GM19239 (cell line): ENCODE data around the gene CRNKL1.

Experiments used
- DNase-seq: peaks from one replicate; pipeline ENCODE4 v3.0.0; 2011; ENCODE audit warnings: low spot score; ENCODE audit not compliant: insufficient read length
- FAIRE-seq: peaks from 2 replicates; lab custom pipeline; 2011; peaks lifted over from hg19 to GRCh38; lab: Jason Lieb, UNC

Gene CRNKL1

DNA sequence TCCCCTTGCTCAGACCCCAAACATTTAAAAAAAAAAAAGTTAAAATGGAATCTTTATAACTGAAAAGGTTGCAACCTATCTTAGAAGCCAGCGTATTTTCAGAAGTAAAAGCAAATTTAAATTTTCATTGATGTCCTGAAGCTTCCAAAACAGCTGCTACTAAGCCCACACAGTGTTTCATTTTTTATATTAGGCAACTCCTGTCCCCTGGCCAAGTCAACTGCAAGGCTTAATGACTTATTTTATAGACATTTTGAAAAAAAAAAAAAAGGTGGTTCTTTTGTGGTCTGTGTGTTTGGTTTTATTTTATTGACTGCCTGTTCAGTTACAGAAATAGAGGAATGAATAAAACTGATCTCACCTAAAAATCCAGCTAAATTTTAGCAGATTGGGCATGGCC lies 13.1 kb upstream of the CRNKL1 start:
- DNase-seq = no peak
- FAIRE-seq = no peak

- FAIRE-seq (no peak), DNase-seq (no peak)
Measured at GRCh38 chr20:20063941-20064702, 11.9 kb upstream of the CRNKL1 start.

DNA sequence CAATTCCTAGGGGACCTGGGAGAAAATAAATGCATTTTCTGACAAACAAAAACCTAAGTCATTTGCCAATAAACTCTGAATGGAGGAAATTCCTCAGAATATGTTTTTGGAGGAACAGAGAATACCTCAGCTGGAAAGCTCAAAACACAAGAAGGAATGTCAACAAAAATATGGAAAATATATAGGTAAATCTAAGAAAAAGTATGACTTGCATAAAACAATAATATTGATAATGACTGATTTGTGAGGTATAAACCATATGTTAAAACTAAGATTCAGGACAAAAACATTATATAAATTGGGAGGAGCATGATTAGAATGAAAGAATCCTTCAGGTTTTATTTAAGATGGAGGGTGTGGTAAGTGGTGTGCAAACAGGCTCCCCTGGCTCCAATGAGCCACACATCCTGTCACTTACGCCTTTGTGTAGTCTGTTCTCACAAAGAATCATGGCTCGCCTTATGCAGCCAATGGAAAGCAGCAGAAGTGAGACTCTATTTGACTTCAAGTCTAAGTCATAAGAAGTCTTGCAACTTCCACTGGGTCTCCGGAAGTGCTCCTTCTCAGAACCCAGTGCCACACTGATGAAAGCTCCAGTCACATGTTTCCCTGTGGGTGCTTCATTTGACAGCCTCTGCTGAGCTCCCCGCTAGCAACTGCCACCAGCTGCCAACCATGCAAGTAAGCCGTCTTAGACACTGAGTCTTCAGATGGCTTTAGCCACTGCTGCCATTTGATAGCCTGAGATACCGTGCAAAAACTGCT lies 8.2 kb upstream of the CRNKL1 start:
- no peak for DNase-seq
- no peak for FAIRE-seq

DNA sequence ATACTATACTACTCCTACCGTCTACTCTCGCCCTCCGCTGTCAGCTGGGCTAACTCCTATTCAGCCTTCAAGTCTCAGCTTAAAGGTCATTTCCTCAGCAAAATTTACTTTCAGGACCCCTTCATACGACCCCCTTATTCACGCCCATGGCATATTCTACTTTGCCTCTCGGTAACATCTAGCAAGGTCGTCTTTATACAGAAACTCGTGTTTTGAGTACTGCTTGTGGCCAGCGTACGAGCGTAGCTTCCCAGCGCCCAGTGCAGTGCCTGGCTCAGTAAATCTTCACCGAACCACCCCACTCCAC lies 546 bp downstream of the CRNKL1 start:
- DNase-seq = no peak
- no peak for FAIRE-seq

DNA sequence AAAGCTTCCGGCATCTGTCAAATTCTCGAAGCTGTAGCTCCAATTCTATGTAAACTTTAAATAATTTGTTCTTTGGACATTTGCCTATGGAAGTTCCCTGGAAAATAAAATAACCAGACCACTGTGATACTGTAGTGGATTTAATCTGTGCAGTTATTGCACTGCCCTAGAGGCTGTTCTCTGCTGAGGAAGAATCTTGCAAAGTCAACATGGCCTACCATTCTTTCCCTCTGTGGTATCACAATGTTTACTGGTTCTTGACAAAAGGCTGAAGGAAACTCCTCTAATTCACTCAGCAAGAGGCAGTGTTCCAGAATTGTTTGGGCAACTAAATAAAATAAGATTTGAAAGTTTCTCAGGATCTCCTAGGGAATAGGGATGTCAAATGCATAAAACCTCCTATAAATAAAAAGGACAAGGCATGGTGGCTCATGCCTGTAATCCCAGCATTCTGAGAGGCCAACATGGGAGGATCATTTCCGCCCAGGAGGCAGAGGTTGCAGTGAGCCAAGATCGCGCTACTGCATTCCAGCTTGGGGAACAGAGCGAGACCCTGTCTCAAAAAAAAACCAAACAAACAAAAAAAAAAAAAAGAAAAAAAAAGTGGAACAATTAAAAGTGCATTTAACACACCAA lies 12.4 kb downstream of the CRNKL1 start:
- FAIRE-seq (no peak), DNase-seq (no peak)

- no peak for FAIRE-seq
- DNase-seq = no peak
Measured at GRCh38 chr20:20038586-20038985, 13.7 kb downstream of the CRNKL1 start.

DNA sequence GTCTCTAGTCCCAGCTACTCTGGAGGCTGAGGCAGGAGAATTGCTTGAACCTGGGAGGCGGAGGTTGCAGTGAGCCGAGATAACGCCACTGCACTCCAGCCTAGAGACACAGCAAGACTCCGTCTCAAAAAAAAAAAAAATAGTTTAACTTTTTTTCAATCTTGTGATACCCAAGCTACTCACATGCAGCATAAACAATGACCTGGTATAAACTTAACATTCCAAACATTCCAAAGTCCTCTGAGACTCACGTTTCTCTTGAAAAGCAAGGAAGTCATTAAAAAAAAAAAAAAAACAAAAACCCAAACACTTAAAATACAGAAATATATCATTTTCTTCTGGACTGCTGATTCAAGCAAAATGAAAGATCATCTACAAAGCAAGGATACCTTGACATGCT lies 14.3 kb downstream of the CRNKL1 start:
- FAIRE-seq = no peak
- DNase-seq = no peak

GRCh38 chr20:20036756-20037155 lies 15.5 kb downstream of the CRNKL1 start:
- DNase-seq (no peak), FAIRE-seq (no peak)

GRCh38 chr20:20034486-20034885 lies 17.8 kb downstream of the CRNKL1 start:
- DNase-seq = no peak
- FAIRE-seq = no peak

DNA sequence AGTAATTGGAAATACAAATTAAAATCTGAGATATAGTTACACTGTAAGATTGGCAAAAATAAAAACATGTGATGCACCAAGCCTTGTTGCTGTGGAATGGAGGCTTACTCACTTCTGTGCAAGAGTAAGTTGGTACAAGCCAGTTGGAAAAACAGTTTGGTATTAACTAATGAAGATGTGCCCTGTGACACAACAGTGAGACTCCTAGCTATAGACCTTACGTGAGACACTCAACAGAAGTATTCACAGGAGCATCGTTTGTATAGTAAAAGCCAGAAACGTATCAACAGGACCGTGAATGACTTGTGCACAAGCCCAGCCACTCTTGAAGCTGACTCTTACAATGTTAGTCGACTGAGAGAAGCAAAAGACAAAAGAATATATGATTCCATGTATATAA lies 20.5 kb downstream of the CRNKL1 start:
- no peak for DNase-seq
- FAIRE-seq = no peak

GRCh38 chr20:20027284-20027683 lies 25.0 kb downstream of the CRNKL1 start:
- DNase-seq = no peak

DNA sequence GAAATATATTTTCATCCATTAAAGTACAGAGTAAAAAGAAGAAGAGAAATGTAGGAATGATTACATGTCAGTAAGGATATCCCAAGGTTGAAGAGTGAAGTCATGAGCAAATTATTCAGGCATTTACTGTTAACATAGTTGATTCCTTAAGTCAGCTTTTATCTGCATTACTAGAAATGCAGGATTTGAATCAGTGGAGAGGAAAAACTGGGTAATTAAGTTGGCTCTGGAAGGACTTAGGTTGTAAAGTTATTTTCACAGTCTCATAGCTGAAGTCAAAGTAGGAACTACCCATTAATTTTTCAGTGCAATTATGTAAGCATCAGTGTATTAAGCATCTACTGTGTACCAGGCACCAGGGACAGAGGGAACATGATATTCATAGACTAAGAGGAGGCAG lies 27.3 kb downstream of the CRNKL1 start:
- DNase-seq = no peak
- FAIRE-seq = no peak

More at GRCh38 chr20:20027284-20027683, 25.0 kb downstream of the CRNKL1 start:
- FAIRE-seq = no peak

DNA sequence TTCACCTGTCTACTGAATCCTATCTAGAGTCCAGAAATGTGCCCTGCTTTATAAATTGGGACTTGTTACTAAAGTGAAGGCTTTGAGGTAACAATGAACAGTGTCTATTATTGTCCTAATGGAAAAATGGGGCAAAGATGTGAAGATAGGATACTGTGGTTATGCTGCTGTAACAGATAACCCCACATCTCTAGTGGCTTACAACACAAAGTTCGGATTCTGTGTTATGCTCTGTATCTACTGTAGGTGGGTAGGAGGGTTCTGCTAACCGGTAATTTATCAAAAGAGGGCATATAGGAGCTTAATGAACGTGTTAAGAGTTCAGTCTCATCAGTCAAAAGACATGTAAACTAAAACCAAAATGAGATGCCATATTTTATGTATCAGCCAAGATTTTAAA lies 28.9 kb downstream of the CRNKL1 start:
- DNase-seq (no peak), FAIRE-seq (no peak)

GRCh38 chr20:20022498-20022897 lies 29.8 kb downstream of the CRNKL1 start:
- FAIRE-seq (peak; percentile 28), DNase-seq (peak; percentile 17)

GRCh38 chr20:20021835-20022234 lies 30.4 kb downstream of the CRNKL1 start:
- FAIRE-seq (no peak), DNase-seq (no peak)

DNA sequence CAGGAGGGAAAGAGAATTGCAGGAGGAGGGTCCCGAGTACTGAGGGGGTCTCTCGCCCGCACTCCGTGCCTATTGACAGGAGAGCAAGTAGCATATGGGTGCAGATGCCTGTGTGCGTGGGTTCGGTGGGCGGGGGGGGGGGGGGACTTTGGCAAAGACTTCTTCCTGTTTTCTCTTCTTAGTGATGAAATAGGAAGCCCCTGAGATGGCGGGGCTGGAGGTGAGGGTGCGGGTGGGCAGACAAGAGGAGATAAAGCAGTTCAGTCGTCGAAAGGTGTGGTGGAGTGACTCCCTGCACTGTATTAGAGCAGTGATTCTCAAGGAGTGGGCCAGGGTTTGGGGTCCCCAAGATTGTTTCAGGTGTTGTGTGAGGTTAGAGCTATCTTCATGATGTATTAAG lies 31.4 kb downstream of the CRNKL1 start:
- FAIRE-seq (no peak), DNase-seq (no peak)

- DNase-seq = no peak
- FAIRE-seq = no peak
Measured at GRCh38 chr20:20019123-20019522, 33.1 kb downstream of the CRNKL1 start.

DNA sequence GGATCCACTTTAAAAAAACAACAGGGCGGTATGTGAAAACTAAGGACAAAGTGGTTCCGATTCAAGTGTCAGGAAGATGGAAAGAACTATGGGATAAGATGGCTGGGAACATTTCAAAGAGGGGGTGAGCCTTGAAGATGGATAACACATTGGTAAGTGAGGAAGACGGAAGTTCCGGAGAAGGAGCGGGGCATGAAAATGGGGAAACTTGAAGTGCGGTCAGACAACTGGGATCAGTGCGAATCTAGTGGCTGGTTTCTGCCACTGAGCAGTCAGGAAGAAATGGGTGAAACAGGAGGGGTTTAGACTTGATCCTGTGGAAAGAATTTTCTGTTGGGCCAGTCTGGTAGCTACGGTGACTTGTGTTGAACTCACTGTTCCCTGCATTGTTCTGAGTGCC lies 33.9 kb downstream of the CRNKL1 start:
- DNase-seq = no peak
- FAIRE-seq = no peak

- DNase-seq (no peak), FAIRE-seq (no peak)
Measured at GRCh38 chr20:20017844-20018185, 34.5 kb downstream of the CRNKL1 start.

DNA sequence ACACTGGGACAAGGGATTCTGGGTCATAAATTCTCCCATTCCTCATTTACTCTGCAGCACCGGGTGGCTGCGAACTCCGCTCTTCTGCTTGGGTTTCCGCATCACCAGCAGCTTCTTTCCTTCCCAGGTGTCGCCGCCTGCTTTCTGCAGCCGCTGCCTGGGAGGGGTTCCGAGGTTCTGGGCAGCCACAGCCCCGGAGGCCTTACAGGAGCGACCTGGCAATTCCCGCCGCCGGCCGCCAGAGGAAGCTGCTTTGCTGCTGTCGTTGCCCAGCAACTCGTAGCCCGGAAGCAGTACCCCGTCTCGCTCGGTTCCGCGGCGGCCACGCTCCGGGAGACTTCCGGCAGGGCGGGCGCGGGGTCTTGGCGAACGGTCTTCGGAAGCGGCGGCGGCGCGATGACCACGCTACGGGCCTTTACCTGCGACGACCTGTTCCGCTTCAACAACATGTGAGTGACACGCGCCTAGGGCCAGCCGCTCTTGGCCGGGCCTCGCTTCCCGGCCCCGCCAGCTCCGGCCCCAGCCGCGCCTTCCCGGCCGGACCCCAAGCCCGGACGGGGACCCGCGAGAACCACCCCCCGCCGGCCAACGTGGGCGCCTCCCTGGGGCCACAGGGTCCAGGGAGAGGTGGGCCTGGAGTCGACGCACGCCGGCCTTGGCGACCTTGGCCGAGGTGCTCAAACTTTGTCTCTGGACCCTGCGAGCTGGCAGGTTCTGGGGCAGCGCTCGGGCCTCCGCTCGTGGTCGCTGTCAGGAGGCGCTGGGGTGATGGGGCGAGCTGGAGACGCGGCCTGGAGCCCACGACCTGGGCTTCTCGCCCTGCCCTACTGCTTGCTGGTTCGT lies 35.0 kb downstream of the CRNKL1 start, which contains the start of gene NAA20:
TSS of gene NAA20 (plus strand) at position 362 of the 843 bp plus-strand sequence. CDS start at position 397, 35 bp downstream.
- DNase-seq (peak; percentile 87), FAIRE-seq (peak; percentile 84)
